Brain pericyte (primary cell): ENCODE measurements around the gene RFX2.

Source experiments
- DNase-seq: peaks from one replicate; pipeline ENCODE4 v3.0.0-alpha.2; 2012; ENCODE audit warnings: low read depth, low spot score

Gene RFX2

GRCh38 chr19:6103894-6104293 lies 6.4 kb downstream of the RFX2 start:
- no peak for DNase-seq

- DNase-seq, result no peak
Observed at GRCh38 chr19:6103217-6103644, 7.1 kb downstream of the RFX2 start.

GRCh38 chr19:6101991-6102390 lies 8.3 kb downstream of the RFX2 start:
- no peak for DNase-seq

- DNase-seq, result no peak
Observed at GRCh38 chr19:6101291-6101825, 8.9 kb downstream of the RFX2 start.

- no peak for DNase-seq
Observed at GRCh38 chr19:6100284-6100915, 9.9 kb downstream of the RFX2 start.

GRCh38 chr19:6099599-6099998 lies 10.7 kb downstream of the RFX2 start:
- no peak for DNase-seq

GRCh38 chr19:6099033-6099432 lies 11.3 kb downstream of the RFX2 start:
- DNase-seq, result no peak

GRCh38 chr19:6098574-6098973 lies 11.7 kb downstream of the RFX2 start:
- no peak for DNase-seq

GRCh38 chr19:6097911-6098310 lies 12.4 kb downstream of the RFX2 start:
- DNase-seq, result no peak

- DNase-seq, result no peak
Observed at GRCh38 chr19:6095760-6096159, 14.5 kb downstream of the RFX2 start.

GRCh38 chr19:6092329-6093286 lies 17.7 kb downstream of the RFX2 start:
- DNase-seq, result no peak

- no peak for DNase-seq
Observed at GRCh38 chr19:6091771-6092291, 18.5 kb downstream of the RFX2 start.

GRCh38 chr19:6090634-6091033 lies 19.7 kb downstream of the RFX2 start:
- no peak for DNase-seq

GRCh38 chr19:6088602-6089049 lies 21.7 kb downstream of the RFX2 start:
- no peak for DNase-seq

GRCh38 chr19:6087074-6087571 lies 23.2 kb downstream of the RFX2 start:
- no peak for DNase-seq

GRCh38 chr19:6086068-6086788 lies 24.1 kb downstream of the RFX2 start:
- DNase-seq, result no peak

- no peak for DNase-seq
Observed at GRCh38 chr19:6084821-6085220, 25.5 kb downstream of the RFX2 start.

GRCh38 chr19:6079107-6079506 lies 31.2 kb downstream of the RFX2 start:
- DNase-seq, result no peak

- DNase-seq, result no peak
Observed at GRCh38 chr19:6078068-6078467, 32.2 kb downstream of the RFX2 start.

GRCh38 chr19:6076675-6077463 lies 33.4 kb downstream of the RFX2 start:
- no peak for DNase-seq

- no peak for DNase-seq
Observed at GRCh38 chr19:6076291-6076665, 34.0 kb downstream of the RFX2 start.
